Measurements from ENCODE around the gene MRGPRF.

- TF ChIP-seq CTCF (IDR thresholded peaks at IDR 0.05) (no peak), POLR2AphosphoS5 (IDR thresholded peaks at IDR 0.05) (no peak), POLR2A (IDR thresholded peaks at IDR 0.05) (no peak), EP300 (IDR thresholded peaks at IDR 0.05) (no peak)
Observed at GRCh38 chr11:68980776-68981065, 32.3 kb downstream of the MRGPRF start, which contains the start of gene MRGPRD.
